ENCODE data around the gene TGFBR2. TPM values are rescaled to one million over a fixed set of nuclear protein-coding genes. Genes with fewer than 3 reads are reported as not detected.
A peak's percentile ranks its signal among the peaks of the same experiment; 100 is the strongest.

The TGFBR2 gene
- total and polyA plus RNA-seq, 4 donors: 57.3 to 303 (median 216) TPM

GRCh38 chr3:30681649-30682211, 75.3 kb downstream of the TGFBR2 start:
- WGBS, 2 donors: 49 to 57% methylated on average over 6 of the region's 6 CpGs
- no peaks in the 10 kb centered on the region for H3K27me3 ChIP-seq (ENCODE audit: control insufficient read depth in 1 of 2, insufficient read depth in 2 of 2, low read length in 1 of 2)
- H3K9me3 ChIP-seq (ENCODE audit: control insufficient read depth, low read length): no peaks in the 10 kb centered on the region
- H3K4me3 ChIP-seq (ENCODE audit: low read length in 2 of 2): no peak overlapping the region
- ATAC-seq (ENCODE audit: low FRiP score): peak; percentile 67
- DNase-seq: peak; percentile 53 to 78
- intact Hi-C loops (cut with DNase I): no loop called here
- peaks cover 6 to 7% of the 10 kb centered on the region in 2 donors for H3K36me3 ChIP-seq (ENCODE audit: control insufficient read depth in 1 of 2, insufficient read depth in 2 of 2, low read length in 1 of 2)
- H3K27ac ChIP-seq (ENCODE audit: low read depth in 1 of 2, low read length in 2 of 2): peak overlapping the region in 1 of 2 donors; percentile 64
- peaks cover 9 to 13% of the 10 kb centered on the region in 2 donors for H3K4me1 ChIP-seq (ENCODE audit: control insufficient read depth in 1 of 2, insufficient read depth in 2 of 2, low read length in 2 of 2)

GRCh38 chr3:30682434-30683155, 76.2 kb downstream of the TGFBR2 start:
- peak; percentile 42 for ATAC-seq (ENCODE audit: low FRiP score)
- peak overlapping the region in 1 of 2 donors; percentile 43 for H3K27ac ChIP-seq (ENCODE audit: low read depth in 1 of 2, low read length in 2 of 2)
- H3K9me3 ChIP-seq (ENCODE audit: control insufficient read depth, low read length): no peaks in the 10 kb centered on the region
- no peak for DNase-seq
- no peak overlapping the region for H3K4me3 ChIP-seq (ENCODE audit: low read length in 2 of 2)
- peaks cover 9 to 13% of the 10 kb centered on the region in 2 donors for H3K4me1 ChIP-seq (ENCODE audit: control insufficient read depth in 1 of 2, insufficient read depth in 2 of 2, low read length in 2 of 2)
- H3K36me3 ChIP-seq (ENCODE audit: control insufficient read depth in 1 of 2, insufficient read depth in 2 of 2, low read length in 1 of 2): peaks cover 6 to 7% of the 10 kb centered on the region in 2 donors
- 2 to 4% methylated on average over 1 of the region's 1 CpG for WGBS, 2 donors
- intact Hi-C loops (cut with DNase I): no loop called here
- H3K27me3 ChIP-seq (ENCODE audit: control insufficient read depth in 1 of 2, insufficient read depth in 2 of 2, low read length in 1 of 2): no peaks in the 10 kb centered on the region

GRCh38 chr3:30683769-30684168, 77.4 kb downstream of the TGFBR2 start:
- DNase-seq (no peak), ATAC-seq (ENCODE audit: low FRiP score) (no peak)
- peaks cover 5% of the 10 kb centered on the region in 2 donors for H3K36me3 ChIP-seq (ENCODE audit: control insufficient read depth in 1 of 2, insufficient read depth in 2 of 2, low read length in 1 of 2)
- no peaks in the 10 kb centered on the region for H3K27me3 ChIP-seq (ENCODE audit: control insufficient read depth in 1 of 2, insufficient read depth in 2 of 2, low read length in 1 of 2)
- intact Hi-C loops (cut with DNase I): no loop called here
- no peaks in the 10 kb centered on the region for H3K9me3 ChIP-seq (ENCODE audit: control insufficient read depth, low read length)
- no peak overlapping the region for H3K4me3 ChIP-seq (ENCODE audit: low read length in 2 of 2)
- peaks cover 10 to 22% of the 10 kb centered on the region in 2 donors for H3K4me1 ChIP-seq (ENCODE audit: control insufficient read depth in 1 of 2, insufficient read depth in 2 of 2, low read length in 2 of 2)
- 87 to 91% methylated on average over 3 of the region's 3 CpGs for WGBS, 2 donors
- peak overlapping the region; percentile 7 to 37 for H3K27ac ChIP-seq (ENCODE audit: low read depth in 1 of 2, low read length in 2 of 2)

GRCh38 chr3:30684356-30684755, 78.0 kb downstream of the TGFBR2 start:
- Histone ChIP-seq H3K27me3 (ENCODE audit: control insufficient read depth in 1 of 2, insufficient read depth in 2 of 2, low read length in 1 of 2) (no peaks in the 10 kb centered on the region), H3K4me1 (ENCODE audit: control insufficient read depth in 1 of 2, insufficient read depth in 2 of 2, low read length in 2 of 2) (peaks cover 13 to 24% of the 10 kb centered on the region in 2 donors), H3K36me3 (ENCODE audit: control insufficient read depth in 1 of 2, insufficient read depth in 2 of 2, low read length in 1 of 2) (peaks cover 0 to 3% of the 10 kb centered on the region in 2 donors), H3K4me3 (ENCODE audit: low read length in 2 of 2) (no peak overlapping the region), H3K9me3 (ENCODE audit: control insufficient read depth, low read length) (no peaks in the 10 kb centered on the region), H3K27ac (ENCODE audit: low read depth in 1 of 2, low read length in 2 of 2) (peak overlapping the region in 1 of 2 donors; percentile 35)
- intact Hi-C loops (cut with DNase I): no loop called here
- no peak for DNase-seq
- ATAC-seq (ENCODE audit: low FRiP score): no peak
- WGBS, 2 donors: 25 to 31% methylated on average over 3 of the region's 3 CpGs

GRCh38 chr3:30685267-30685667, 78.9 kb downstream of the TGFBR2 start:
- H3K27ac ChIP-seq (ENCODE audit: low read depth in 1 of 2, low read length in 2 of 2): peak overlapping the region; percentile 36 to 45

GRCh38 chr3:30686176-30686575, 79.8 kb downstream of the TGFBR2 start:
- DNase-seq (no peak), ATAC-seq (ENCODE audit: low FRiP score) (no peak)
- intact Hi-C loops (cut with DNase I): no loop called here
- WGBS, 2 donors: 35 to 41% methylated on average over 2 of the region's 2 CpGs
- peaks cover 0 to 7% of the 10 kb centered on the region in 2 donors for H3K36me3 ChIP-seq (ENCODE audit: control insufficient read depth in 1 of 2, insufficient read depth in 2 of 2, low read length in 1 of 2)
- no peak overlapping the region for H3K27ac ChIP-seq (ENCODE audit: low read depth in 1 of 2, low read length in 2 of 2)
- H3K4me1 ChIP-seq (ENCODE audit: control insufficient read depth in 1 of 2, insufficient read depth in 2 of 2, low read length in 2 of 2): peaks cover 14 to 24% of the 10 kb centered on the region in 2 donors
- no peaks in the 10 kb centered on the region for H3K9me3 ChIP-seq (ENCODE audit: control insufficient read depth, low read length)
- H3K4me3 ChIP-seq (ENCODE audit: low read length in 2 of 2): no peak overlapping the region
- no peaks in the 10 kb centered on the region for H3K27me3 ChIP-seq (ENCODE audit: control insufficient read depth in 1 of 2, insufficient read depth in 2 of 2, low read length in 1 of 2)

More at GRCh38 chr3:30685267-30685667, 78.9 kb downstream of the TGFBR2 start:
- Histone ChIP-seq H3K9me3 (ENCODE audit: control insufficient read depth, low read length) (no peaks in the 10 kb centered on the region), H3K4me1 (ENCODE audit: control insufficient read depth in 1 of 2, insufficient read depth in 2 of 2, low read length in 2 of 2) (peaks cover 12 to 24% of the 10 kb centered on the region in 2 donors), H3K36me3 (ENCODE audit: control insufficient read depth in 1 of 2, insufficient read depth in 2 of 2, low read length in 1 of 2) (peaks cover 0 to 5% of the 10 kb centered on the region in 2 donors), H3K27me3 (ENCODE audit: control insufficient read depth in 1 of 2, insufficient read depth in 2 of 2, low read length in 1 of 2) (no peaks in the 10 kb centered on the region), H3K4me3 (ENCODE audit: low read length in 2 of 2) (no peak overlapping the region)
- DNase-seq (no peak), ATAC-seq (ENCODE audit: low FRiP score) (no peak)
- intact Hi-C loops (cut with DNase I): no loop called here
- WGBS, 2 donors: 90 to 96% methylated on average over 2 of the region's 2 CpGs

GRCh38 chr3:30686799-30687198, 80.4 kb downstream of the TGFBR2 start:
- no peaks in the 10 kb centered on the region for H3K9me3 ChIP-seq (ENCODE audit: control insufficient read depth, low read length)
- peaks cover 14 to 21% of the 10 kb centered on the region in 2 donors for H3K4me1 ChIP-seq (ENCODE audit: control insufficient read depth in 1 of 2, insufficient read depth in 2 of 2, low read length in 2 of 2)
- H3K4me3 ChIP-seq (ENCODE audit: low read length in 2 of 2): no peak overlapping the region
- H3K36me3 ChIP-seq (ENCODE audit: control insufficient read depth in 1 of 2, insufficient read depth in 2 of 2, low read length in 1 of 2): peaks cover 0 to 8% of the 10 kb centered on the region in 2 donors
- intact Hi-C loops (cut with DNase I): no loop called here
- 46 to 91% methylated on average over 2 of the region's 2 CpGs for WGBS, 2 donors
- no peak for ATAC-seq (ENCODE audit: low FRiP score)
- no peaks in the 10 kb centered on the region for H3K27me3 ChIP-seq (ENCODE audit: control insufficient read depth in 1 of 2, insufficient read depth in 2 of 2, low read length in 1 of 2)
- DNase-seq: no peak
- no peak overlapping the region for H3K27ac ChIP-seq (ENCODE audit: low read depth in 1 of 2, low read length in 2 of 2)

- peaks cover 13 to 19% of the 10 kb centered on the region in 2 donors for H3K4me1 ChIP-seq (ENCODE audit: control insufficient read depth in 1 of 2, insufficient read depth in 2 of 2, low read length in 2 of 2)
- intact Hi-C loops (cut with DNase I): no loop called here
- no peak overlapping the region for H3K4me3 ChIP-seq (ENCODE audit: low read length in 2 of 2)
- DNase-seq: no peak
- peaks cover 2 to 8% of the 10 kb centered on the region in 2 donors for H3K36me3 ChIP-seq (ENCODE audit: control insufficient read depth in 1 of 2, insufficient read depth in 2 of 2, low read length in 1 of 2)
- H3K9me3 ChIP-seq (ENCODE audit: control insufficient read depth, low read length): no peaks in the 10 kb centered on the region
- WGBS, 2 donors: 83 to 90% methylated on average over 8 of the region's 8 CpGs
- H3K27me3 ChIP-seq (ENCODE audit: control insufficient read depth in 1 of 2, insufficient read depth in 2 of 2, low read length in 1 of 2): no peaks in the 10 kb centered on the region
- peak overlapping the region; percentile 37 to 70 for H3K27ac ChIP-seq (ENCODE audit: low read depth in 1 of 2, low read length in 2 of 2)
- no peak for ATAC-seq (ENCODE audit: low FRiP score)
These were observed 81.6 kb downstream of the TGFBR2 start for GRCh38 chr3:30687930-30688570.
